Measurements from ENCODE around the gene SDCCAG8.

SDCCAG8 gene

DNA sequence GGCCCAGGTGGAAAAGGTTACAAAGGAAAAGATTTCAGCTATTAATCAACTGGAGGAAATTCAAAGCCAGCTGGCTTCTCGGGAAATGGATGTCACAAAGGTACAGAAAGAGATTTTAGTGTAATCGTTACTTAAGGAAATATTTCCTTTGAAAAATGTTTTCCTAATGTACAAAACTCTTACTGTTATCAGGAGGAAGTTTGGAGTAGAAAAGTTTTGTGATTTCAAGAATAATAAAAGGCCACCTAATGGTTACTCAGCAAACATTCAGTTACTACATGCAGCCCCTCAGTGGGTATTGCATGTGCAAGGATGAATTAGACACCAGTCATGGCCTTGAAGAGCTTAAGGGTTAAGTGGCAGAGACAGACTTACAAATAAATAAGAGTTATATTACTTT is 85.2 kb downstream of the SDCCAG8 start:
- no peak for DNase-seq

DNA sequence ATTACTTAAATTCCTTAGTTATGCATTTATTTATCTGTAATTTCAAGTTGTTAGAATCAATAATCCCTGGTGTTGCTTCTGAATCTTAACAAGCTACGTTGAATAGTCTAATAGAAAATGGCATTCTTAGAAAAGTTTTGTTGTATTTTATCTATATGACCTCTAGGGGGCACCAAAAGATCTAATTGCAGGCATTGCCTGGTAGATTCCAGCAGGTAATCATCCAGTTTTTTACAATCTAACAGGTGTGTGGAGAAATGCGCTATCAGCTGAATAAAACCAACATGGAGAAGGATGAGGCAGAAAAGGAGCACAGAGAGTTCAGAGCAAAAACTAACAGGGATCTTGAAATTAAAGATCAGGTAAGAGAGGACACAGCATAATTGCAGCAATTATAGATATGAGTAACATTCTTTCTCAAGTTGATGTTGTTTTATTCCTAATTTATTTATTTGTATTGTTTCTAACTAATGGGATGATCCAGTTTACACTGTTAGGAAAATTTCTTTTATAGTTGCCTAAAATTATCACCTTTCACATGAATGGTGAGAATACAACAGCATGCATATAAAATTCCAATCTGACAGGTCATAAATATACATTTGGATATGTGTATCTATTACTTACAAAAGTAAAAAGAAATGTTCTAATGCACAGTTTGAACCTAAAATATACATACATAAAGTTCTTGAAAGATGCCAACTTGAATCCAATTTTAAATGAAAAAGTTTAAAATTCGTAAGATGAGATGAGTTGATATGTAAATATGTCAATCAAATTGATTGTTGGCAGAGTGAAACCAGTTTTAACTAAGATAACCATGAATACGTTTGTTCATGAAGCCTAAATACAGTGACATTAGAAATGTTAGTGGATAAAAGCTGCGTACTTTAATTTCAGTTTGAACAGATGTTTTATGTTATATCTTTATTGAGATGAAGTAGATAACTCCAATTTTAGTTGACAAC is 88.4 kb downstream of the SDCCAG8 start:
- DNase-seq = peak in 1 of 2 donors; percentile 57

DNA sequence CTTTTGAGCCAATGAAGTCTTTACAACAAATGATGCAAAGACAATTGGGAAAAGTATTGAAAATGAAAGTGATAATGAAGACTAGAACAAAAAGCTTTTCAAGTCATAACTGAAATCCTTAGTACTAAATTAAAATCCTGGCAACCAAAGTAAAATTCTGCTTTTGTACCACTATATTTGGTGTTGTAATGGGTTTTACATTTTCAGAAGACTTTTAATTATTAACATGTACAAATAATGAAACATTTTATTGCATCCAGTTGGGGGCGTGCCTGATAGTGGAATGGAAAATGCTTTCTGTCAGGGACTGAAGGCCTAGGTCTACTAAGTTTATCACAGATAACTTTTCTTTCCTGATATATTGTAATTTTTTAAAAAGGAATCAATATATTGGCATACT is 89.4 kb downstream of the SDCCAG8 start:
- DNase-seq = no peak

DNA sequence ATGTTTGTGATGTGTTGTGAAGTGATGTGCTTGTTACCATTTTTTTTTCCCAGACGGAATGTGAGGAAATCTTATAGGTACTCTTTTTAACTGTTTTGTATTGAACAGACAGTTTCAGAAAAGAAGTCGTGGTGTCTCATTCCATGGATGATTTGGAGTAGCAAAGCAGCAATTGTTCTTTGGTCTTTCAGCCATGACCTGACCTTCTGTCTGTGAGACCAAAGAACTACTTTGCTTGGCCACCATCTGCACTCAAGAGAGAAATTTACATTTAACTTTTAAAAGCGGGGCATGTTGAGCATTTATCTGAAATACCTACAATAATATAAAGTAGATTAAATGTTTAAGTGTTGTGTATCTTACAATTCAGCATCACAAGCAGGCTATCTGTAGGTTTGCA is 90.2 kb downstream of the SDCCAG8 start:
- no peak for DNase-seq

DNA sequence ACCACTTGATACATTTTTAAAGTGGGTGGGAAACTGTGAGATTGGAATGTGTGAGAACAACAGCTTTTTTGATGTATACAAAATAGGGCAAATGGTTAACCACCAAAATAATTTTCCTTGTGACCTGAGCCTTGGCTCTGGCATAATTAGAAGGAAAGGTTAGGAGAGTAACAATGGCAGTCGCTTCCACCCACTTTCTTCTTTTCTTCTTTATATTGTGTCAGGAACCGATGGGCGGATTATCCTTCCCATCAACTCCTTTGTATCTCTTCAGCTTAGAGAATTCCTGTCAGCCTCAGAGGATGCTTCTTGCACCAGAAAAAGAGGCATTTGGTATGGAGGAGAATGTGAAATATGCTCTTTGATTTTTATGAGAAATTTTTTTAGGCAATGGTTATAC is 90.6 kb downstream of the SDCCAG8 start:
- no peak for DNase-seq

DNA sequence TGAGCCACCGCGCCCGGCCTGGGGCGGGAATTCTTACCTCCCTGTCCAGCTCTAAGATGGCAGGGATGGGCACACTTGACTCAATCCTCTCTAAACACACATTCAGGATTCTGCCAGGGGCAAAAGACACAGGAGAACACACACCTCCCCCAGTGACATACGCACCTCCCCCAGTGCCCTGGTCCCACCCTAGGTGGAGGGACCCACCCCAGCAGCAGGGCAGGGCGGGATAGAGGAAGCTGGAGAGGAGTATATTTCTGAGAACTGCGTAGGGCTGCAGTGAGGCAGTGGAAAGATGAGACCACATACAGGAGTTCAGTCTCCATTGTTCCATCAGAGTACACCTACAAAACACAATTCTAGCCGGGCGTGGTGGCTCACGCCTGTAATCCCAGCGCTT is 92.5 kb downstream of the SDCCAG8 start:
- DNase-seq = no peak

DNA sequence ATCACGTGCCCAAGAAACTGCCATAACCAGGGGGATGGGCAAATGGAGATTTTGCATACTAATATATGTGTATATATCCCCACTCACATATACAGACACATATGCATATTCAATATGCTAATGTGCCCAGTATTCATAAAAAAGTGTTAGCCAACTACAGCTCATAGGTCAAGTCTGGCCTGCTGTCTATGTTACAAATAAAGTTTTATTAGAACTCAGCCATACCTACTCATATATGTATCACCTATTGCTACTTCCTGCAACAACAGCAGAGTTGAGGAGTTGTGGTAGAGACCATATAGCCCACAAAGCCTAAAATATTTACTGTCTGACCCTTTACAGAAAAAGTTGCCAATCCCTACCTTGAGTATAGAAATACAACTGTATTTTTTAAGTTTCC is 93.3 kb downstream of the SDCCAG8 start:
- DNase-seq = no peak

DNA sequence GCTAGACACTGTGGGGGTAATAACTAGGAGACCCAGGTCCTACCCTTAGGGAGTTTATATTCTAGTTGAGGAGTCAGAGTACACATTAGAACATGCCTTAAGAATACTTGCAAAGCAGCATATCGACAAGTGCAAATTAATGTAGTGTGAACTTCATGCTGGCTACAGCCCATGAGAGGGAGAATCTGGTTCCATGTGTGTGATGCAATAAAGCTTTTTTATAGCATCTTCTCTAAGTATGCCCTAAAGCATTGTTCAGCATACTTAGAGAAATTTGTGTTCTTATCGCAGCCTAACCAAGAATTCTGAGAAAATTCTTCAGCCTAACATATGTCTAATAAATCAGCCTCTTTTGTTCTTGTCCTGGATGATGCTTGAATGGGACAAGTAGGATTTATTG is 95.5 kb downstream of the SDCCAG8 start:
- no peak for DNase-seq

DNA sequence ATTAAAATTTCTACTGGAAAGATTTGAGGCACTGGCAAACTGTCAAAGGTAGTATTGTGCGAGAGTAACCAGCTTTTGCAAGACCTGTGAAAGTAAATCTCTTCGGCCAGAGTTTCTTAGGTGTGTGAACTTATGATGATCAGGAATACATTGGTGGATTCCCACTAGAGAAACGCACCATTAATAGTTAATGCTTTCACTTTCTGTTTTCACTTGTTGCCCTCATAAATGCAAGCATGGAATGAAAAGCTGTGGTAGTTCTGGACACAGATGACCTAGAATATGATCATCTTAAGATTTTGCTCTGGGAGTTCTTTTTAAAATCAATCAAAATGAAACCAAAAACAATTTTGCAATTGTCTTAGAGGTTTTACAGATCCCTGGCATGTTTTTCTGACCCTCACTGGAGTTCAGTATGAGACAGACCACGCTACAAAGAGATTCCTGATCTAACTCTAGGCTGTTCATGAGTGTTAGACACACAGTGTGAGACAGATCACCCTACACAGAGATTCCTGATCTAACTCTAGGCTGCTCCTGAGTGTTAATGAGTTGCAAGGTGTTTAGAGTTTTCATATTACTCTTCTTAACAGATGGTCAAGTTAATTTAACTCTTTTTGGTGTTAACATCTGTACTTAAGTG is 98.8 kb downstream of the SDCCAG8 start:
- peak in 1 of 2 donors; percentile 13 for DNase-seq

DNA sequence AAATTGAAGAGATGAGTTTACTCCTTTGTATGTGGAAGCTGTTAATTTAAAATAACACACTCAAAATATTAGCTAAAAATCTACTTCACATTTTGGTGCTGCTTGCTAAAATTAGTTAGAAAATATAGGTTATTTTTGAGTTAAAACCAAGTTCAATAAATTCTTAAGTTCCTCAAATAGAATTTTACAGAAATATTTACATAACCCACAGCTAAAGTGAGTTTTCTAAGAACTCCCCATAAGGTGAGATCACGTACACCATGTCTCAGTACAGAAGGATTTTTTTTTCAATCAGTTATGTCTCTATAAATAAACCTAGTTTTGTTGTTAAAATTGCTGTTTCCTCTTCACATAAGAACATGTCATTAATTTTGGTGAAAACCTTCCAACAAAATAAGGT is 108.0 kb downstream of the SDCCAG8 start:
- DNase-seq = no peak

DNA sequence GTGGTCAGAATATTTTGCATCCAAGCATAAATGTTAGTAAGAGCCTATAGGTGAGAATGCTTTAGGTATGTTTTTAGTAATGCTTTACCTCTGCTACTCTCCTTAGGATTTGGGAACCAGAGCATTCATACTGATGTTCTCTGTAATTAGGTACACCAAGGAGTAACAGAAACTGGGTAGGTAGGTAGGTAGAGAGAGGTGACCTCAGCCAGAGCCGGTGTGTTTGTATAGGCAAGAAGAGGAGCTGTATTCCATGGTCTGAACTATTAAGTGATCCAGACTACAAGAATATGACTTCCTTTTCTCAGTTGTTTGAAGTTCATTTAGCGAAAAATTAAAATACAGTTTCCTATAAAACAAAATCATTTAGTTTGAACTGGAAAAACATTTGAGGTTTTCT is 108.5 kb downstream of the SDCCAG8 start:
- no peak for DNase-seq

DNA sequence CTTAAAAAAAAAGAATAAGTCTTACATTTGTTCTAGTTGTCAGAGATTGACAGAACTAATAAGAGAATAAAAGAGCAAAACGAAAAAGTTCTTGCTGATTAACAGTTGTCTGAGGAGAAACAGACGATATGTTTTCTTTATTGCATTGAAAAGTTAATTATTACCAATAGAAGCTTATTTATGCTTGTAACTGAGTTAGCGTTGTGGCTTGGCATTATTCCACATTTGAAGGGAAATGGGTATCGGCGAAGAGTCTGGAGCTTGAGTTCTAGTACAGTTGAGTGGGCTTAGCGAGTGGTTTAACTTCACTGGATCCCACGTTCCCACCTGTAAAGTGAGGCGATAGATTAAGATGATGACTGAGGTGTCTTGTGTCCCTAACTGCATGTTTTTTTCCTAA is 109.0 kb downstream of the SDCCAG8 start:
- DNase-seq = no peak

DNA sequence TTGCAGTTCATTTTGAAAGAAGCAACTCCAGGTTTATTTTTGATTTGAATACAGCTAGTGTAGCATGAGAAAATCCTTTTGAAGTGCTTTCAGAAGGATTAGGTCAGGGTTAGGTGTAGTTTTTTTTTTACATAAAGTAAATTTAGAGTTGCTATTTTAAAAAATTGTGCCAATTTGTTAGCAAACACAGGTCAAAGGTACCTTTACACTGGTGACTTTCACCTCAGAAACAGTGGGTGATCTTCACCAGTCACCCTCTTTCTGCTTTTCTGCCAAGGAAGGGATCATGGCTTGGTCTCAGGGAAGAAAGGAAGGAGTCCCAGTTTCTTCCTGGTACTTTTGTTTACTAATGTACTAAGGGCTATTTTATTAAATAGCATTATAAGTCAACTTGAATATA is 111.5 kb downstream of the SDCCAG8 start:
- no peak for DNase-seq

DNA sequence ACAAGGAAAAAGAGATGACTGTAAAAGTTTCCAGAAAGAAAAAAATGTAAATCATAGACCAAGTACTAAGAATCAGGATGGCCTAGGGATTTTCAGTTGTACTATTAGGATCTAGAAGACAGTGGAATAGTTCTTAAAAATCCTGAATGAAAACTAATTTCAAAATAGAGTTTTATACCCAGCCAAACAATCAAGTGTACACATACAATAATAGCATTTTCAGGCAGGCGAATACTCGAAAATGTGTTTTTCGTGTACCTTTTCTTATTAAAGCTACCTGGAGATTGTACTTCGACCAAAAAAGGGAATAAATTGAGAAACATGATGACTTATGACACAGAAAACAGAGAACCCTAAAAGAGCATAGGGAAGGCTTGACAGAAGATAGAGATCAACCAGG is 118.6 kb downstream of the SDCCAG8 start:
- no peak for DNase-seq

DNA sequence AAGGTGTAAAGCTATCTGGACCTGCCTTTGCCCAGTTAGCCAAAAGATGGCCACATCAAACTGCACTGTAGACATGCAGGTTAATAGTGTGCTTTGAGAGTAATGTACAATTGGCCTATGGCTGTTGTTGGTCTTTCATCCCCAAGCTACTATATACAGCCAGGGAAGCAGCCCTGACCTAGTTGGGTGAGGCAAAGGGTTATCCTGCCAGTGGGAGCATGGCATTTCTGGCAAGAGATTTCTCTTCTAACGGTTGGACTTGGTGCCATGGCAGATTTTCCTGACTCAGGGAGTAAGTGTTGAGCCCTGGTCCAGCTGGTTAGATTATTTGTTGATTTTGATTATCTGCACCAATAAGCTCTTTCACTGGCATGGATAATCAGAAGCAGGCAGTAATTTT is 119.8 kb downstream of the SDCCAG8 start:
- no peak for DNase-seq

DNA sequence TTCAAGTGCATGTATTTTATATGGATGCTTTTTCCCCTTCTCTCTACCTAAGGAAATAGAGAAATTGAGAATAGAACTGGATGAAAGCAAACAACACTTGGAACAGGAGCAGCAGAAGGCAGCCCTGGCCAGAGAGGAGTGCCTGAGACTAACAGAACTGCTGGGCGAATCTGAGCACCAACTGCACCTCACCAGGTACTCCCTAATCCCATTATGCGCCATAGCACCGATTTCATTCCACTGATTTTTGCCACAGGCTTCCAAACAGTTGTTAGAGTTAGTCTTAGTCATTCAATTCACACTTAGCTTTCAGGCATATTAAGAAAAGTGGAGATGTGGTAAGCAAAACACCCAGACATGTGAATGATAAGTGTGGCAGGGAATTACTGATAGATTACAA is 122.8 kb downstream of the SDCCAG8 start:
- no peak for DNase-seq

DNA sequence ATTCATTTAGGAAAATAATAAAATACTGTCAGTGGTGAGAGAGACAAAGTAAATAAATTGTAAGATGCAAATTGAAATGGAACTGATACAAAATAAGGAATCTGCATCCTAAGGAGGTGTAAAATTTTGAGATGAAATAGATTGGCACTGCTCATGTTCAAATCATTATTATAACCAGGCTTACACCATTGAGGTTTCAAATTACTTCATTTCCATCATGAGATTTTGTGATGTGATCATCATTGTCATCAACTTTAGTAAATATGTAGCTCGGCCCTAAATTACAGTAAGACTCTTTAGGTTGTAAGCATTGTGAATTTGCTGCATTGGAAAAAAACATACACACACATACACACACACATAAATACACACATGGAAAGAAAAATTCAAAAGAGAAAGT is 123.4 kb downstream of the SDCCAG8 start:
- no peak for DNase-seq

DNA sequence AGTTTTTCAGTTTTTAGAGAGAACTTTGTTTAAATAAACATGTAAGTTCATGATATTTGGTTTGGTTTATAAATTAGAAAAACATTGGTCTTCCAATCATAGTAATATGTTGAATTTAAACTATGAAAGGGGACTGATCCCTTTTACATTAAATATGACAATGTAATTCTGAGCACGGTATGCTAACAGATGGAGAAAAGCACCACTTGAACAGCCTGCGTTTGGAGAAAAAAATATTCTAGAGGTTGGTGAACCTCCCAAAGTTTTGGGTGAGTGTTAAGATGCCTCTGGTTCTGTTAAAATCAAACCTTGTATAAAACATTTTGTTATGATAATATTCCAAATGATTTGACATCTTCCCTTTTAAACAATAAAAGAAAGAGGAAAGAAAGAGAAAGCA is 123.9 kb downstream of the SDCCAG8 start:
- DNase-seq = no peak

DNA sequence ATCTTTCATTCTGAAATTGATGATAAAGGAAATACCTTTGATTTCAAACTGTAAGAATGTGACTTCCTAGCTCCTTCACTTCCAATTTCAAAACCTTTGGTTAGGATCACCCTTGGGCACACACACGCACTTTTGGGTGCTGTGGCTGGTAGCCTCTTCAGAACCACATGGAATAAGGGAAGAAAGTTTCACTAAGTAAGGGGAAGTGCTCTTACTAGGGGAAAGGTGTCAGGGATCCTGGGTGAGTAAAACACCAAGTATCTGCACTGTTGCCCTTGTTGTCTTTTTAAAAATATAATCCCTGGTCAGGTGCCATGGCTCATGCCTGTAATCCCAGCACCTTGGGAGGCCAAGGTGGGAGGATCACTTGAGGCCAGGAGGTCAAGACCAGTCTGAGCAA is 132.4 kb downstream of the SDCCAG8 start:
- DNase-seq = no peak

DNA sequence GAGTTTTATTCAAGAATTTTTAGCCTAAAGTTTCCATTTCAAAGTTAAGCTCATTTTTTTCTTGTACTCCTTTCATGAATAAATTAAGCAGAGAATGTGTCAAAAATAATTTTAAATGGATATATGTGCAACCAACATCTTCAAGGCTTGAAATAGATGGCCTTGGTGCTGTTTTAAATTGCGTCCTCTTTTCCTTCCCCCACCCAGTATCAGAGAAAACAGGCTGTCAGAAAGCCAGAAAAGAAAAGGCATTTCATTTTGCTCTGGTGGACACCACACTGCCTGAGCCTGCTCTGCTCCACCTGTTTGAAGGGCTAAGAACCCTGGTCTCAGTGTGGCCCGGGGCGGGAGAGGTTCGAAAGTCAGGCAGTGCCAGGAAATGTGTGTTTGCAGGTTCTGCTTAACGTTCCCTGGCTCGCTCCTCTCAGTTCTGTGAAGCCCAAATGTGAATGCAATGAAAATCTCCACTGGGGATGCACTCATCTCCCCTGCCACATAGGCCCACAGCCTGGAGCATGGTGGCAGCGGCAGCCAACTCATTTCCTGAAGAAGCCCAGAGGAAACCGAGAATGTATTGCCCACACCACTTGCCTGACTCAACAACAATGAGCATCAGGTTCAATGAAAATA is 134.4 kb downstream of the SDCCAG8 start:
- DNase-seq = no peak

DNA sequence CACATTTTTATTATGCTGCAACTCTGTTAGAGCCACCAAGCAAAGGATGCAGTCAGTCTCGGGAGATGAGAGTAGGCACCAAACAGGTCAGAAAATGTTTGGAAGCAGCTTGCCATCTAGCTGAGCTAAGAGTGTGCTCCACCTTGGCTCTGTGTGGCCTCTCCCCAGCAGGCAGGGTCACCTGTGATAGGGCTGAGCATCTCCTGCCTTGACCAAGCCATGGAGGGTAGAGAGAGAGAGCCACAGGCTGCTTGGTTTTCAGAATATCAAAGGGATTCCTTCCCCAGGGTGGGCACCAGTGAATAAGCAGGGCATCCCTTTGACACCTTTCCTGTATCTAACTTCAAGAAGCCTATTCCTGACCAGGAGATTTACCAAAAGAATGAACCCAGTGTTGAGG is 135.5 kb downstream of the SDCCAG8 start:
- DNase-seq = no peak

DNA sequence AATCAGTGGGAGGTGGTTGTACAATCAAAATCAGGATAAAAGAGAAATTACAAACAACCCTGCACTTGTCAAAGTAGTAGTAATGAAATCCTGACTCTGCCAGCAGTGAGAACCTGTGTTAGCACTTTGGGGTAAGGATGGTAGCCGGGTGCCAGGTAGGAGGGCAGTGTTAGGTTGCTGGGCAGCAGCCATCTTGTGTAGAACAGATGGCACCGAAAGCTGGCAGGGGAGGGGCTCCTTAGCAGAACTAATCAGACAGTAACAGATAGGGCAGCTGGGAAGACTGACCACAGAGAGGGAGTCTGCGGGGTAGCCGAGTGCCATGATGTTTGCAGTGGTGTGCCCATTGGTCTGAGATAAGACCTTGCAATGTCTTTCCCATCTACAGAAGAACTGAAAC is 137.3 kb downstream of the SDCCAG8 start:
- DNase-seq = no peak

DNA sequence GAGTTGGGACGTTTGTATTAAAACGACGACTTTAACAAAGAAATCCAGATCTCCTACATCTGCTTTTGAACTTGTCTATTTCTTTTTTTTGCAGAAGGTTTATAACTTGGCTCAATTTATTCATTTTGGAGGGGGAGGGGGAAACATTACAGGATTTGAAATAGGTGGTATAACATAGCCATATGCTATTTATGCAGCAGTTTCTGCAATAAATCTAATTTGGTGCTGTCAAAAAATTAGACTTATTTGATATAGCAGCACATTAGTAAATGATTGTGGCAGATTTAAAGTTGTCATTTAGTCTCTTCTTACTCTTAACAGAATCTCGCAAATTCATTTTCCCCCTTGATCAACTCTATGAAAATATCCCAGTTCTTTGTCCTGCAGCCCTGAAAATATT is 138.2 kb downstream of the SDCCAG8 start:
- DNase-seq = no peak

Data from CD4-positive, alpha-beta T cell treated with Interleukin-1 beta for 1 hour (primary cell).